SJSA1 (cell line): ENCODE measurements around the gene JSRP1. TPM values are rescaled to one million over a fixed set of nuclear protein-coding genes. Genes with fewer than 3 reads are reported as not detected.

Experiments
- DNase-seq, 2 experiments: peaks; one replicate each; pipeline ENCODE4 v3.0.0-alpha.2; 2015 to 2020; ENCODE audit warnings: low spot score in 2 of 2, low read depth in 1 of 2
- H3K27ac ChIP-seq: fragments of 250-450 bp; sonication (Bioruptor Pico); 2 replicates; pipeline ENCODE4 v1.5.1; 2020; ENCODE audit warnings: mild to moderate bottlenecking, moderate library complexity
- H3K27me3 ChIP-seq: fragments of 250-450 bp; sonication (Bioruptor Pico); replicated peaks from 2 replicates; pipeline ENCODE4 v1.5.1; 2020; ENCODE audit warnings: mild to moderate bottlenecking, moderate library complexity
- H3K36me3 ChIP-seq: fragments of 250-450 bp; sonication (Bioruptor Pico); 2 replicates; pipeline ENCODE4 v1.5.1; 2020; ENCODE audit warnings: mild to moderate bottlenecking
- H3K4me1 ChIP-seq: fragments of 250-450 bp; sonication (Bioruptor Pico); replicated peaks from 2 replicates; pipeline ENCODE4 v1.6.1; 2021; ENCODE audit warnings: mild to moderate bottlenecking
- H3K4me3 ChIP-seq: fragments of 250-450 bp; sonication (Bioruptor Pico); 2 replicates; pipeline ENCODE4 v1.5.1; 2020; ENCODE audit warnings: mild to moderate bottlenecking
- H3K9me3 ChIP-seq: fragments of 250-450 bp; sonication (Bioruptor Pico); replicated peaks from 2 replicates; pipeline ENCODE4 v1.5.1; 2020; ENCODE audit warnings: mild to moderate bottlenecking
- total RNA-seq: library from RNA; depleted of rRNA; stranded (reverse); fragments of >200 nt; shearing (Covaris generic); gene quantifications from 2 replicates; pipeline ENCODE4 v1.2.3, GENCODE V29; 2014

The JSRP1 gene
- total RNA-seq, 1 experiment from 2014 or later: not detected

DNA sequence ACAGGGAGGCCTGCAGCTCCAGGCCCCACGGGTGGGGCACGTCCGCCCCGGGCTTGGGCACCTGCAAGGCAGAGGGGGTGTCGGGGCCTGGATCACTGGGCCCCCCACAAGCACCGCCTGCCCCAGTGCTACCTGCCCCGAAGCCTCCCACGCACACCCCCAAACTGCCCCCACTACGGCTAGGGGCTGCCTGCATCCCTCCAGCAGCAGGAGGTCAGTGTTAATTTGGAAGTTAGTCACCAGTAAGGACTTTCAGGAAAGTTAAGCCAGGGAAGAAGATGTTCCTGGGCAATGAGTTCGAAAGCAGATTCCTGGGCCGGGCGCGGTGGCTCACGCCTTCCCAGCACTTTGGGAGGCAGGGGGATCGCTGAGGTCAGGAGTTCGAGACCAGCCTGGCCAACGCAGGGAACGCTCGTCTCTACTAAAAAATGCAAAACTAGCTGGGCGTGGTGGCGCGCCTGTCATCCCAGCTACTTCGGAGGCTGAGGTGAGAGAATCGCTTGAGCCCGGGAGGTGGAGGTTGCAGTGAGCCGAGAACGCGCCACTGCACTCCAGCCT lies 20.3 kb upstream of the JSRP1 start:
- H3K9me3 ChIP-seq: no peaks in the 10 kb centered on the region
- H3K4me3 ChIP-seq: no peak overlapping the region
- no peak overlapping the region for H3K27ac ChIP-seq
- DNase-seq: no peak
- peaks cover 58% of the 10 kb centered on the region for H3K36me3 ChIP-seq
- no peaks in the 10 kb centered on the region for H3K27me3 ChIP-seq
- peaks cover 19% of the 10 kb centered on the region for H3K4me1 ChIP-seq

DNA sequence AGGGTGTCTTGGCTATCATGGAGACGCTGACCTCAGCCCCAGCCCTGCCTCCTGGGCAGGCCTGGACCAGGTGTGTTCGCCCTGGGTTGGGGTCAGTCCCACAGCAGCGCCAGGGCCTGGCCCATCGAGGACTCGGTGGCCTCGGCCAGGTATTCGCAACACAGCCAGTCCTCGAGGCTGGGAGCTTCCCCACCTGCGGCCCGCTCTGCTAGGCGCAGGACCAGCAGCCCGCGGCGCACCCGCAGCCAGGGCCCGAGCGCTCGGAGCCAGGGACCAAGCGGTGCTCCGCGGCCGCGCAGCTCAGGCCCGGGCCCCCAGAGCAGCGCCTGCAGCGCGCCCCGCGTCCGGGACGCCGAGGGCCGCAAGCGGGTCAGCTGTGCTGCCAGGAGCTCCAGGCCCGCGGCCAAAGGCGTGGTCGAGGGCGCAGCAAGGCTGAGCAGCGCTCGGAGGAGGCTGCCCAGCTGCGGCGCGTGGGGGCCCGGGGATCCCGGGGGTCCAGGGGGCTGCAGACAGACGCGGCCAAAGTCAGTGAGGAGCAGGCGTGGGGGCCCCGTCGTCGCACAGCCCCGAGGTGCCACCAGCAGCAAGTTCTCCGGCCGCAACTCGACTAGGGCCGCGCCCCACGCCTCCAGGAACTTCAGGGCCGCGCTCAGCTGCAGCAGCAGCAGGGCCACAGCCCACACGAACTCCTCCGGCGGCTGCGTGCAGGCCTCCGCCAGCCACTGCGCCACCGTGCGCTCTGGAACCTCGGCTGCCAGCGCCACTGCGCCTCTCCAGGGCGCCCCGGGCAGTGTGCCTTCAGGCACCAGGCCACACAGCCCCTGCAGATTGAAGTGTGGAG lies 19.6 kb upstream of the JSRP1 start:
- Histone ChIP-seq H3K9me3 (no peaks in the 10 kb centered on the region), H3K27ac (no peak overlapping the region), H3K36me3 (peaks cover 65% of the 10 kb centered on the region), H3K4me1 (peaks cover 23% of the 10 kb centered on the region), H3K27me3 (no peaks in the 10 kb centered on the region), H3K4me3 (no peak overlapping the region)
- DNase-seq: no peak

- H3K36me3 ChIP-seq: peaks cover 73% of the 10 kb centered on the region
Measured at GRCh38 chr19:2274931-2275535, 18.8 kb upstream of the JSRP1 start.

GRCh38 chr19:2274185-2274711 lies 18.0 kb upstream of the JSRP1 start:
- Histone ChIP-seq H3K36me3 (peaks cover 79% of the 10 kb centered on the region), H3K27ac (no peak overlapping the region), H3K4me3 (no peak overlapping the region), H3K9me3 (no peaks in the 10 kb centered on the region), H3K4me1 (peaks cover 23% of the 10 kb centered on the region), H3K27me3 (no peaks in the 10 kb centered on the region)
- DNase-seq: no peak

More at GRCh38 chr19:2274931-2275535, 18.8 kb upstream of the JSRP1 start:
- DNase-seq: peak; percentile 44 to 78
- Histone ChIP-seq H3K4me1 (peaks cover 23% of the 10 kb centered on the region), H3K4me3 (no peak overlapping the region), H3K27me3 (no peaks in the 10 kb centered on the region), H3K27ac (no peak overlapping the region), H3K9me3 (no peaks in the 10 kb centered on the region)

- DNase-seq: peak; percentile 62 to 84
- Histone ChIP-seq H3K36me3 (peaks cover 79% of the 10 kb centered on the region), H3K27ac (no peak overlapping the region), H3K9me3 (no peaks in the 10 kb centered on the region), H3K4me1 (peaks cover 25% of the 10 kb centered on the region), H3K27me3 (no peaks in the 10 kb centered on the region), H3K4me3 (0 out of 2 replicates have a peak overlapping the region, but pooled peaks have one; percentile 6)
Measured at GRCh38 chr19:2273356-2274184, 17.4 kb upstream of the JSRP1 start.

DNA sequence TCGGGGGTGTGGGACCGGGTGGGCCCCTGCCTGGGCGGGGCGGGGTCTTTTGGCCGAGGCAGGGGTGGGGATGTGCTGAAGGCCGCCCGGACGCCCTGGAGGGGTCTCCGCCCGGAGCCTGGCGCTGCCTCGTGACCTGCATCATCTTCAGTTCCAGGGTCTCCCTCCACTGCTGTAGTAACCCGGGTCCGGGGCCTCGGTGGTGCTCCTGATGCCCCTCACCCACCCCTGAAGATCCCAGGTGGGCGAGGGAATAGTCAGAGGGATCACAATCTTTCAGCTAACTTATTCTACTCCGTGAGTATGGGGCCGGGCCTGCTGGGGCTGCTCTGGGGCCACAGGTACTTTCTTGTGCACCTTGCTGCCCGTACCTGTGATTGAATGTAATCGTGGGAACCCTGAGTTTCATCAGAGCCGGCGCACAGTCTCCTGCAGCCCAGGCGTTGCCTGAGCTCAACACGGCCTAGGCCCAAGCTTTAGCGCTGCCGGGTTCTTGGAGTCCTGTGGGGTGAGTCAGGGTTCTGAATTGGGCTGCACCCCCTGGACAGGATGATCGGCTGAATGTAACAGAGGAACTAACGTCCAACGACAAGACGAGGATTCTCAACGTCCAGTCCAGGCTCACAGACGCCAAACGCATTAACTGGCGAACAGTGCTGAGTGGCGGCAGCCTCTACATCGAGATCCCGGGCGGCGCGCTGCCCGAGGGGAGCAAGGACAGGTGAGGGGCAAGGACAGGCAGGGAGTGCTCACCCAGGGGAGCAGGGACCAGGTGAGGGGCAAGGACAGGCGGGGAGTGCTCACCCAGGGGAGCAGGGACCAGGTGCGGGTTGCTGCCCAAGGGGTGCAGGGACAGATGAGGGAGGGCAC lies 15.3 kb upstream of the JSRP1 start:
- DNase-seq: no peak
- Histone ChIP-seq H3K27ac (no peak overlapping the region; the same call in 1 of the 2 replicates), H3K9me3 (no peaks in the 10 kb centered on the region), H3K4me1 (peaks cover 31% of the 10 kb centered on the region), H3K27me3 (no peaks in the 10 kb centered on the region), H3K36me3 (peaks cover 69% of the 10 kb centered on the region), H3K4me3 (peak overlapping the region; percentile 92)

GRCh38 chr19:2270423-2271233 lies 14.4 kb upstream of the JSRP1 start:
- Histone ChIP-seq H3K4me1 (peaks cover 33% of the 10 kb centered on the region), H3K36me3 (peaks cover 61% of the 10 kb centered on the region), H3K9me3 (no peaks in the 10 kb centered on the region), H3K4me3 (peak overlapping the region; percentile 92), H3K27ac (peak overlapping the region; percentile 78), H3K27me3 (no peaks in the 10 kb centered on the region)
- DNase-seq: peak; percentile 47 to 77

- H3K4me3 ChIP-seq: peak overlapping the region; percentile 92
- H3K36me3 ChIP-seq: peaks cover 56% of the 10 kb centered on the region
- no peak for DNase-seq
- peak overlapping the region; percentile 78 for H3K27ac ChIP-seq
- H3K9me3 ChIP-seq: no peaks in the 10 kb centered on the region
- no peaks in the 10 kb centered on the region for H3K27me3 ChIP-seq
- H3K4me1 ChIP-seq: peaks cover 33% of the 10 kb centered on the region
Measured at GRCh38 chr19:2270157-2270422, 13.9 kb upstream of the JSRP1 start.

- peak overlapping the region; percentile 78 for H3K27ac ChIP-seq
- peaks cover 51% of the 10 kb centered on the region for H3K36me3 ChIP-seq
- peak overlapping the region; percentile 92 for H3K4me3 ChIP-seq
- DNase-seq: peak; percentile 98 to 99
- no peaks in the 10 kb centered on the region for H3K27me3 ChIP-seq
- peaks cover 33% of the 10 kb centered on the region for H3K4me1 ChIP-seq
- H3K9me3 ChIP-seq: no peaks in the 10 kb centered on the region
Measured at GRCh38 chr19:2269244-2270156, 13.3 kb upstream of the JSRP1 start.

- Histone ChIP-seq H3K27ac (no peak overlapping the region), H3K4me3 (peak overlapping the region; percentile 92), H3K27me3 (no peaks in the 10 kb centered on the region), H3K4me1 (peaks cover 28% of the 10 kb centered on the region), H3K36me3 (peaks cover 45% of the 10 kb centered on the region), H3K9me3 (no peaks in the 10 kb centered on the region)
- no peak for DNase-seq
Measured at GRCh38 chr19:2268861-2269243, 12.6 kb upstream of the JSRP1 start.

GRCh38 chr19:2268480-2268830 lies 12.2 kb upstream of the JSRP1 start:
- no peak for DNase-seq
- H3K9me3 ChIP-seq: no peaks in the 10 kb centered on the region
- H3K27ac ChIP-seq: no peak overlapping the region
- H3K27me3 ChIP-seq: no peaks in the 10 kb centered on the region
- peaks cover 26% of the 10 kb centered on the region for H3K4me1 ChIP-seq
- peaks cover 41% of the 10 kb centered on the region for H3K36me3 ChIP-seq
- no peak overlapping the region for H3K4me3 ChIP-seq
